GM06990 (cell line): ENCODE results near the gene TSPAN2.

Experiments used
- DNase-seq: peaks from one replicate; pipeline ENCODE4 v3.0.0-alpha.2; 2011; ENCODE audit not compliant: insufficient read length; ENCODE audit errors: extremely low read depth
- H3K27me3 ChIP-seq: replicated peaks from 2 replicates; pipeline ENCODE4 v1.6.0; 2011; ENCODE audit warnings: low read length; ENCODE audit not compliant: control insufficient read depth, insufficient read depth
- H3K36me3 ChIP-seq: 2 replicates; pipeline ENCODE4 v1.5.1; 2011; ENCODE audit warnings: low read length; ENCODE audit not compliant: control insufficient read depth, insufficient read depth
- H3K4me3 ChIP-seq: replicated peaks from 2 replicates; pipeline ENCODE4 v1.5.1; 2011; ENCODE audit warnings: low read depth, mild to moderate bottlenecking, control low read depth, low read length
- TF ChIP-seq, protein P1 (sequence below): IDR thresholded peaks from 2 replicates; pipeline ENCODE4 v1.5.1; 2011; ENCODE audit warnings: low read length, control low read depth, mild to moderate bottlenecking, inconsistent platforms; ENCODE audit not compliant: insufficient read depth, poor library complexity, severe bottlenecking

The TSPAN2 gene

DNA sequence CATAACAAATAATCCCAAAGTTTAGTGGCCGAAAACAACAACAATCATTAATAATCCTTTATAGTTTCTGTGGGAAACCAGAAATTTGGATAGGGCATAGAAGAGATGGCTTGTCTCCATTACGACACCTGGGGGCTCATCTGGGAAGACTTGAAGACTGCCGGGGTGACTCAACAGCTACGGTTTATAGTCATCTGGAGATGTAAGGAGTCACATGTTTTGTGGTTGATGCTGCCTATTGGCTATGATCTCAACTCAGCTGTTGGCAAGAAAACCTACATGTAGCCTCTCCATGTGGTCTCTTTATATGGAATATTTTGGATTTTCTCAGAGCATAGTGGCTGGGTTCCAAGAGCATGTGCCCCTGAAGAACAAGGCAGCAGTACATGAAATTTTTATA lies 29.3 kb upstream of the TSPAN2 start:
- no peaks in the 10 kb centered on the region for H3K36me3 ChIP-seq
- no peak for DNase-seq
- no peak overlapping the region for H3K4me3 ChIP-seq
- TF ChIP-seq, protein P1, sequence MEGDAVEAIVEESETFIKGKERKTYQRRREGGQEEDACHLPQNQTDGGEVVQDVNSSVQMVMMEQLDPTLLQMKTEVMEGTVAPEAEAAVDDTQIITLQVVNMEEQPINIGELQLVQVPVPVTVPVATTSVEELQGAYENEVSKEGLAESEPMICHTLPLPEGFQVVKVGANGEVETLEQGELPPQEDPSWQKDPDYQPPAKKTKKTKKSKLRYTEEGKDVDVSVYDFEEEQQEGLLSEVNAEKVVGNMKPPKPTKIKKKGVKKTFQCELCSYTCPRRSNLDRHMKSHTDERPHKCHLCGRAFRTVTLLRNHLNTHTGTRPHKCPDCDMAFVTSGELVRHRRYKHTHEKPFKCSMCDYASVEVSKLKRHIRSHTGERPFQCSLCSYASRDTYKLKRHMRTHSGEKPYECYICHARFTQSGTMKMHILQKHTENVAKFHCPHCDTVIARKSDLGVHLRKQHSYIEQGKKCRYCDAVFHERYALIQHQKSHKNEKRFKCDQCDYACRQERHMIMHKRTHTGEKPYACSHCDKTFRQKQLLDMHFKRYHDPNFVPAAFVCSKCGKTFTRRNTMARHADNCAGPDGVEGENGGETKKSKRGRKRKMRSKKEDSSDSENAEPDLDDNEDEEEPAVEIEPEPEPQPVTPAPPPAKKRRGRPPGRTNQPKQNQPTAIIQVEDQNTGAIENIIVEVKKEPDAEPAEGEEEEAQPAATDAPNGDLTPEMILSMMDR = no peak
- no peaks in the 10 kb centered on the region for H3K27me3 ChIP-seq

DNA sequence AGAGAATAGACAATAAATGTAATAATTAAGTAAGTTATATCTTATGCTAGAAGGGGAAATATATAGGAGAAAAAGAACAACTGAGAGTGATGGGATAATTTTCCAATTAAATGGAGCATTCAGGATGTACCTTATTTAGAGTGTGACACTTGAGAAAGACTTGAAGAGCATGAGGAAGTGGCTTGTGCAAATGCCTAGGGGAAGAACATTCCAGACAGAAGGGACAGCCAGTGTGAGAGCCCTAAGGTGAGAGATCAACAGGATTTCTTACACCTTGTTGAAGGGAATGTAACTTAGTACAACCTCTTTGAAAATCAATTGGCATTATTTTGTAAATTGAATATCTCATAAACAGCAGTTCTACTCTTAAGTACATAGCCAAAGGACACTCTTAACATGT lies 28.8 kb upstream of the TSPAN2 start:
- no peak for DNase-seq
- H3K4me3 ChIP-seq = no peak overlapping the region
- no peaks in the 10 kb centered on the region for H3K36me3 ChIP-seq
- TF ChIP-seq, protein P1 = no peak
- H3K27me3 ChIP-seq = no peaks in the 10 kb centered on the region

DNA sequence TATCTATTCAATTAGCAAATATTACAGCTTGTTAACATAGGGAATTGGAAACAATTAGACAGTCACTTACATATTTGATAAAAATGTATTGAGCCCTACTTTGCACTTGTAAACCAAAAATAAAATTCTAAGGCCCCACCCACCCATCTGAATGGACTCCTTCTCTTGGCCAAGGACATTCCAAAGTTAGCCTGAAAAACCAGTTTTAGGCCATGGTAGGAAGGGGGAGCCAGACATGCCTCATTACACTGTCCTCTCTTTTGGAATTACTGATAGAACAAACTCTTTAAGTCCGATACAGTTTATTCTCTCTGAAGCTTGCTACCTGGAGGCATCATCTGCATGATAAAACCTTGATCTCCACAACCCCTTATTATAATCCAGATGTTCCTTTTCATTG lies 28.0 kb upstream of the TSPAN2 start:
- DNase-seq = no peak
- no peak overlapping the region for H3K4me3 ChIP-seq
- H3K27me3 ChIP-seq = no peaks in the 10 kb centered on the region
- no peaks in the 10 kb centered on the region for H3K36me3 ChIP-seq
- TF ChIP-seq, protein P1 = no peak

DNA sequence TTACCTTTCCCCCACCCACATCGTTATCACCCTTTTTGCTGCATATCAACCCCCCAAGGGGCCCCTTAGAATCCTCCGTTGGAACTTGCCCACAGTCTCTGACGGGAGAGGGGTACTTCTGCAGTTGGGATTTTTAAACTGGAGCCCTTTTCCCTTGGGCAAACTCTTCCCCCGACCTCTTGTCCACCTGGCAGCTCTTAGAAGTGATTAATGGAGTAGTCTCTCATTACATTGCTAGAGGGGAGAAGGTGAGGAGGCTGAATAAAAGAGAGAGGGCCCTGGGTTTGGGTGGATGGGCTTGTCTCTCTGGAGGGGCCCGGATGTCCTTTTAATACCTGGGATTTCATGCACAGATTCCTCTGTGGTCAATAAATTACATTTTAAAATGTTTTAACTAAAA lies 27.2 kb upstream of the TSPAN2 start:
- no peak overlapping the region for H3K4me3 ChIP-seq
- TF ChIP-seq, protein P1 = no peak
- no peaks in the 10 kb centered on the region for H3K27me3 ChIP-seq
- H3K36me3 ChIP-seq = no peaks in the 10 kb centered on the region
- no peak for DNase-seq

DNA sequence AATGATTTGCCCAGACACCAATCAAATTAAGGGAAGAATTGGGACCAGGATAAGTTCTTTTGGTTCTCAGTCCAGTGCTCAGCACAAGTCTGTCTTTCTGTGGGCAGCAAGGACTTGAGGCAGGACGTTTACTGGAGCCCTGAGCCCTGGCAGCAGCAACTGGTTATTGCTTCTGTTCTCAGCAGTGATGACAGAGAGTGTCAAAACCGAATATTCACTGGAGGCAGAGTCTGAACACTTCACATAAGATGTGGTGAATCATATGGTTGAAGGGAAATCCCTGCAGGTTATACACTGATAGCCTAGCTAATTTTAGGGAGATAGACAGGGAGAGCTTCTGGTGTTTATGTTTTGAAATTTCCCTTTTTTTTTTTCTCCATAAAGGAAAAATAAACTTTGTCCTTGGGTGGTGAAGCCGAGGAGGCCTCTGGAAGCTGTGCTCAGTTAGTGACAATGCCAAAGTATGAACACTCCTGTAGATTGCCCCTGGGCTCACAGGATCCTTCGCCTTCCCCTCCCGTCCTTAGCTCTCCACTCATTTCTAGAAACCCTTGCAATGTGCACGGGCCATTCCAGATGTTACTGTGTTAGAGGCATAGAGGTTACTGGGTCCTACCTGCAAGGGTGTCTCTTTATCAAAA lies 26.3 kb upstream of the TSPAN2 start:
- DNase-seq = no peak
- no peaks in the 10 kb centered on the region for H3K36me3 ChIP-seq
- TF ChIP-seq, protein P1 = no peak
- H3K27me3 ChIP-seq = no peaks in the 10 kb centered on the region
- H3K4me3 ChIP-seq = no peak overlapping the region

DNA sequence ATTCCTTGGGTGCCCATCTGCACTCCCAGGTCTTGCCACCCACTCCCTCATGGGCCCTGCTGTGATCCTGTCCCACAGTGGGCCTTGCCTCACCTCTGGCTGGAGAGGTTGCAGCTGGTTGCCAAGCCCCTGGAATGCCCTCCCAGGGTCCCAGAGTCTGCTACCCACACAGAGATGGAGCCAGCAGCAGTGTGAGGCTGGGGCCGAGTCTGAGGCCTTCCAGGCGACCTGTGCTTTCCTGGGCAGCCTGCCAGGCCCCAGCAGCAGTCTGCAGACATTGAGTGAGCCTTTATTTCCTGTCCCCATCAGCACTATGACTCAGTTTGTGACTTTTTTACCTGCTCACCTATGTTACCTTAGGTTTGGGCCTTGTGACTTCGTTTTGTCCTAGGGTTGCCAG lies 25.0 kb upstream of the TSPAN2 start:
- no peak for DNase-seq

More for the DNA sequence above, 25.0 kb upstream of the TSPAN2 start:
- no peak overlapping the region for H3K4me3 ChIP-seq
- TF ChIP-seq, protein P1 = no peak
- H3K27me3 ChIP-seq = no peaks in the 10 kb centered on the region
- H3K36me3 ChIP-seq = no peaks in the 10 kb centered on the region
